Cardiac muscle cell (in vitro differentiated cells and primary cell): Measurements from ENCODE around the gene LRMDA. TPM values are rescaled to one million over a fixed set of nuclear protein-coding genes. Genes with fewer than 3 reads are reported as not detected.

ENCODE experiments used
- DNase-seq, 2 donors: peaks; one replicate each; pipeline versions ENCODE4 v3.0.0 to v3.0.0-alpha.2; 2010 to 2017; ENCODE audit warnings: low read depth in 1 of 2, low spot score in 1 of 2
- H3K27ac ChIP-seq: fragments of 200-600 bp; sonication (generic); 2 replicates; pipeline ENCODE4 v1.5.1; 2016
- H3K27me3 ChIP-seq: fragments of 200-600 bp; sonication (generic); 2 replicates; pipeline ENCODE4 v1.6.0; 2016; ENCODE audit warnings: control low read depth
- H3K36me3 ChIP-seq: fragments of 200-600 bp; sonication (generic); 2 replicates; pipeline ENCODE4 v1.5.1; 2016; ENCODE audit warnings: control low read depth
- H3K4me1 ChIP-seq: fragments of 200-600 bp; sonication (generic); 2 replicates; pipeline ENCODE4 v1.8.1; 2017; ENCODE audit warnings: low read depth, mild to moderate bottlenecking, mixed run types
- H3K4me3 ChIP-seq: fragments of 200-600 bp; sonication (generic); 2 replicates; pipeline ENCODE4 v1.5.1; 2016; ENCODE audit warnings: mild to moderate bottlenecking
- H3K9me3 ChIP-seq: fragments of 200-600 bp; sonication (generic); 2 replicates; pipeline ENCODE4 v1.5.1; 2017; ENCODE audit warnings: low read depth, mild to moderate bottlenecking, control low read depth
- CTCF ChIP-seq: IDR thresholded peaks from 2 replicates; pipeline ENCODE4 v1.5.1; 2012; ENCODE audit warnings: low read depth, mild to moderate bottlenecking, low read length
- polyA plus RNA-seq: library from polyadenylated mRNA; unstranded; fragments of >200 nt; fragmentation: Nextera tagmentation; extraction: Ambion mirVana; gene quantifications from 2 replicates; pipeline ENCODE4 v1.2.1, GENCODE V29; 2016
- total RNA-seq: library from RNA; depleted of rRNA; stranded (reverse); fragments of >200 nt; gene quantifications from 2 replicates; pipeline ENCODE4 v1.2.3, GENCODE V29; 2016

The LRMDA gene
- total and polyA plus RNA-seq, 2 experiments from 2014 or later, result 6.2 to 11.7 TPM

- H3K27me3 ChIP-seq, result no peaks in the 10 kb centered on the region
- TF ChIP-seq CTCF, result no peak
- H3K27ac ChIP-seq, result no peak overlapping the region
- no peaks in the 10 kb centered on the region for H3K4me1 ChIP-seq
- no peaks in the 10 kb centered on the region for H3K36me3 ChIP-seq
- H3K9me3 ChIP-seq, result no peaks in the 10 kb centered on the region
- DNase-seq, result no peak
- H3K4me3 ChIP-seq, result no peak overlapping the region
Measured at GRCh38 chr10:75498884-75499350, 67.5 kb downstream of the LRMDA start.

GRCh38 chr10:75499556-75500160 is 68.2 kb downstream of the LRMDA start:
- Histone ChIP-seq H3K4me3 (no peak overlapping the region), H3K27me3 (no peaks in the 10 kb centered on the region), H3K9me3 (no peaks in the 10 kb centered on the region), H3K36me3 (no peaks in the 10 kb centered on the region), H3K27ac (no peak overlapping the region), H3K4me1 (no peaks in the 10 kb centered on the region)
- TF ChIP-seq CTCF, result no peak
- DNase-seq, result no peak

DNA sequence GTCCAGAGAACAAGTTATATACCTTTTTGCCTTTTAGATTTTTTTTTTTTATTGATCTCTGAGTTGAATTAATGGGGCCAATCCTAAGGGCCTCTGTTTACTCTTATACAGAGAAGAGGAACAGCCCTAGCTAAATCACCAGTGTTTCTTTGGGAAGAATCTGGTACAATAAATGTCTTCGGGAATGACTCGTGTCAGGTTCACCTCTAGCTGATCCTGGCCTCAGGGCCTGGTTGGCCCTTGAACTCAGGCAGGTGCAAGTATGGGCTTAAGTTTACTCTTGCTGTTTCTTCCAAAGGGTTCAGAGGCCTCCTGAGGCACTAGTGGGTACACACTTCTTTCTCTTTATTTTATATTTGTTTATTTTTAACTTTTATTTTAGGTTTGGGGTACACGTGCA is 71.0 kb downstream of the LRMDA start:
- H3K9me3 ChIP-seq, result no peaks in the 10 kb centered on the region
- H3K4me3 ChIP-seq, result no peak overlapping the region
- H3K4me1 ChIP-seq, result peaks cover 2% of the 10 kb centered on the region
- no peak for TF ChIP-seq CTCF
- no peak overlapping the region for H3K27ac ChIP-seq
- no peaks in the 10 kb centered on the region for H3K27me3 ChIP-seq
- DNase-seq, result no peak
- no peaks in the 10 kb centered on the region for H3K36me3 ChIP-seq

DNA sequence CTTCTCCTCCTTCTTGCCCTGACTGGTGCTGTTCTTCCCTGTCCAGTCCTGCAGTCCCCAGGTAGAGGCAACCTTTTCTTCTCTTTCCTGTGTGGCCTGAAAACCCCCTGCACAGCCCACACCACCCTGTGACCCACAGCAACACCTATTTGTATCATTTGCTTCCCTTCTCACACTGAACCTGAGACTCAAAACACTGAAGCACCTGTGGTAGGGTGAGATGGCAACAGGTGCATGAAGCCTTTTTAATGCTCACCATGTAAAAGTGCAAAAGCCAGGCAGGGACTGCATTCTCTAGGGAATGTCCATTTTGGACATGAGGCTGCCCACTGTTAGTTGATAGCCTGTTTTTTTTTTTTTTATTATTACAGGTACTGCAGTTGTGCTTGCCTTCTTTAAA is 71.4 kb downstream of the LRMDA start:
- Histone ChIP-seq H3K36me3 (no peaks in the 10 kb centered on the region), H3K4me1 (peaks cover 6% of the 10 kb centered on the region), H3K27ac (no peak overlapping the region), H3K4me3 (no peak overlapping the region), H3K9me3 (no peaks in the 10 kb centered on the region), H3K27me3 (no peaks in the 10 kb centered on the region)
- no peak for TF ChIP-seq CTCF
- no peak for DNase-seq

- TF ChIP-seq CTCF, result no peak
- no peaks in the 10 kb centered on the region for H3K36me3 ChIP-seq
- no peak for DNase-seq
- peaks cover 29% of the 10 kb centered on the region for H3K4me1 ChIP-seq
- H3K27me3 ChIP-seq, result no peaks in the 10 kb centered on the region
- no peak overlapping the region for H3K27ac ChIP-seq
- H3K9me3 ChIP-seq, result no peaks in the 10 kb centered on the region
- H3K4me3 ChIP-seq, result no peak overlapping the region
Measured at GRCh38 chr10:75505293-75505692, 73.9 kb downstream of the LRMDA start.
